Common myeloid progenitor, CD34-positive (primary cell): ENCODE measurements around the gene GSDME.

Experiments
- CTCF ChIA-PET: fragments of 350-600 bp; sonication (Branson Sonifier 250); formaldehyde crosslinking; loops from one replicate; lab custom pipeline; 2021; ENCODE audit warnings: antibody characterized with exemption; lab: Charles Lee
- POLR2A ChIA-PET: fragments of 350-600 bp; sonication (Branson Sonifier 250); formaldehyde crosslinking; loops from one replicate; lab custom pipeline; 2021; ENCODE audit warnings: antibody characterized with exemption; lab: Charles Lee
- DNase-seq, 3 donors: peaks; one replicate each; pipeline versions ENCODE4 v3.0.0 to v3.0.0-alpha.2; 2013
- H3K27ac ChIP-seq, 2 experiments: 1 replicate in 1 of 2; 2 replicates in 1 of 2; pipeline ENCODE4 v1.7.0; 2013; ENCODE audit warnings: inconsistent platforms in 2 of 2, low read length in 2 of 2, mild to moderate bottlenecking in 2 of 2, low read depth in 1 of 2, moderate library complexity in 1 of 2; ENCODE audit not compliant: severe bottlenecking in 2 of 2, insufficient read depth in 1 of 2, poor library complexity in 1 of 2
- H3K27me3 ChIP-seq, 5 experiments: replicated peaks in 2 of 5; 1 replicate in 3 of 5; 2 replicates in 2 of 5; pipeline versions ENCODE4 v1.6.1 to v1.7.0; 2013; ENCODE audit warnings: low read length in 4 of 5, mild to moderate bottlenecking in 2 of 5, moderate library complexity in 2 of 5, inconsistent platforms in 1 of 5; ENCODE audit not compliant: insufficient read depth in 5 of 5, control insufficient read depth in 4 of 5
- H3K36me3 ChIP-seq, 4 experiments: 1 replicate in 2 of 4; 2 replicates in 2 of 4; pipeline versions ENCODE4 v1.6.1 to v1.7.0; 2013; ENCODE audit warnings: low read length in 3 of 4, control low read depth in 1 of 4, mild to moderate bottlenecking in 1 of 4; ENCODE audit not compliant: control insufficient read depth in 4 of 4, insufficient read depth in 4 of 4
- H3K4me1 ChIP-seq, 4 experiments: 1 replicate in 3 of 4; 2 replicates in 1 of 4; pipeline versions ENCODE4 v1.6.1 to v1.7.1; 2013; ENCODE audit warnings: low read length in 3 of 4, mild to moderate bottlenecking in 3 of 4, control low read depth in 1 of 4, inconsistent platforms in 1 of 4, moderate library complexity in 1 of 4; ENCODE audit not compliant: control insufficient read depth in 4 of 4, insufficient read depth in 4 of 4; ENCODE audit errors: control extremely low read depth in 1 of 4
- H3K4me3 ChIP-seq, 7 experiments: 1 replicate in 4 of 7; 2 replicates in 3 of 7; pipeline versions ENCODE4 v1.5.1 to v1.7.0; 2013; ENCODE audit warnings: mild to moderate bottlenecking in 7 of 7, low read length in 6 of 7, moderate library complexity in 6 of 7, inconsistent platforms in 2 of 7, low read depth in 2 of 7, control low read depth in 1 of 7; ENCODE audit not compliant: insufficient read depth in 4 of 7, control insufficient read depth in 1 of 7; ENCODE audit errors: extremely low read depth in 1 of 7
- H3K9me3 ChIP-seq, 5 experiments: 1 replicate in 4 of 5; 2 replicates in 1 of 5; pipeline versions ENCODE4 v1.6.1 to v1.7.1; 2013; ENCODE audit warnings: low read length in 4 of 5, mild to moderate bottlenecking in 2 of 5, inconsistent platforms in 1 of 5, low read depth in 1 of 5, moderate library complexity in 1 of 5; ENCODE audit not compliant: control insufficient read depth in 4 of 5, insufficient read depth in 2 of 5; ENCODE audit errors: control extremely low read depth in 1 of 5
- whole genome bisulfite sequencing: methylation state at CpG from one replicate; pipeline ENCODE4 v1.1.5; 2013; ENCODE audit not compliant: insufficient coverage; 5-methylcytosine and 5-hydroxymethylcytosine counted together

The GSDME gene

GRCh38 chr7:24718977-24719491 is 38.2 kb downstream of the GSDME start:
- ChIA-PET CTCF (interaction anchor here (1.2 to 1.9 kb wide), 3 partner anchors 11 to 18 kb away, joined by 4 to 5 read pairs (median 4); no protein-coding TSS in a partner anchor), POLR2A (no interaction called here)
- Histone ChIP-seq H3K27ac (no peak overlapping the region), H3K9me3 (no peaks in the 10 kb centered on the region), H3K27me3 (peaks cover 0 to 19% (median 5%) of the 10 kb centered on the region in 5 experiments), H3K36me3 (no peaks in the 10 kb centered on the region), H3K4me3 (no peak overlapping the region), H3K4me1 (peaks cover 0 to 6% (median 3%) of the 10 kb centered on the region in 4 experiments)
- 60% methylated on average over 12 of the region's 13 CpGs for WGBS
- DNase-seq: peak in 2 of 3 donors; percentile 28 to 57

- H3K4me1 ChIP-seq: peaks cover 0 to 6% (median 3%) of the 10 kb centered on the region in 4 experiments
- peaks cover 0 to 25% (median 8%) of the 10 kb centered on the region in 5 experiments for H3K27me3 ChIP-seq
- DNase-seq: no peak
- no peaks in the 10 kb centered on the region for H3K9me3 ChIP-seq
- H3K4me3 ChIP-seq: no peak overlapping the region
- CTCF ChIA-PET: interaction anchor here (1.2 to 1.9 kb wide), 4 partner anchors 10 to 17 kb away, joined by 4 to 5 read pairs (median 4); no protein-coding TSS in a partner anchor
- POLR2A ChIA-PET: no interaction called here
- no peak overlapping the region for H3K27ac ChIP-seq
- WGBS: 83% methylated on average over 2 of the region's 5 CpGs
- no peaks in the 10 kb centered on the region for H3K36me3 ChIP-seq
These were observed 38.8 kb downstream of the GSDME start for GRCh38 chr7:24718431-24718831.

GRCh38 chr7:24717694-24718320 is 39.5 kb downstream of the GSDME start:
- WGBS: 65% methylated on average over 4 of the region's 7 CpGs
- Histone ChIP-seq H3K36me3 (no peaks in the 10 kb centered on the region), H3K27me3 (peaks cover 0 to 31% (median 8%) of the 10 kb centered on the region in 5 experiments), H3K4me3 (no peak overlapping the region), H3K4me1 (peaks cover 0 to 6% (median 3%) of the 10 kb centered on the region in 4 experiments), H3K9me3 (no peaks in the 10 kb centered on the region), H3K27ac (no peak overlapping the region)
- POLR2A ChIA-PET: no interaction called here
- CTCF ChIA-PET: interaction anchor here (1.2 to 1.9 kb wide), 4 partner anchors 10 to 17 kb away, joined by 4 to 5 read pairs (median 4); no protein-coding TSS in a partner anchor
- DNase-seq: no peak

GRCh38 chr7:24717247-24717622 is 40.0 kb downstream of the GSDME start:
- DNase-seq: no peak
- ChIA-PET POLR2A (no interaction called here), CTCF (interaction anchor here (1.6 kb wide), 1 partner anchor 11 kb away, joined by 4 read pairs; no protein-coding TSS in a partner anchor)
- H3K4me3 ChIP-seq: no peak overlapping the region
- H3K9me3 ChIP-seq: no peaks in the 10 kb centered on the region
- H3K36me3 ChIP-seq: no peaks in the 10 kb centered on the region
- H3K4me1 ChIP-seq: peaks cover 0 to 6% (median 3%) of the 10 kb centered on the region in 4 experiments
- H3K27ac ChIP-seq: no peak overlapping the region
- WGBS: 94% methylated on average over 12 of the region's 14 CpGs
- peaks cover 0 to 33% (median 10%) of the 10 kb centered on the region in 5 experiments for H3K27me3 ChIP-seq

GRCh38 chr7:24716480-24717246 is 40.6 kb downstream of the GSDME start:
- Histone ChIP-seq H3K4me1 (peaks cover 0 to 6% (median 3%) of the 10 kb centered on the region in 4 experiments), H3K27ac (no peak overlapping the region), H3K9me3 (no peaks in the 10 kb centered on the region), H3K27me3 (peaks cover 0 to 37% (median 10%) of the 10 kb centered on the region in 5 experiments), H3K36me3 (no peaks in the 10 kb centered on the region), H3K4me3 (no peak overlapping the region)
- ChIA-PET CTCF (interaction anchor here (1.0 to 1.2 kb wide), 4 partner anchors 10 to 23 kb away, joined by 3 to 5 read pairs (median 4); no protein-coding TSS in a partner anchor), POLR2A (no interaction called here)
- WGBS: 95% methylated on average over 8 of the region's 9 CpGs
- DNase-seq: no peak

- no peaks in the 10 kb centered on the region for H3K36me3 ChIP-seq
- peaks cover 0 to 43% (median 10%) of the 10 kb centered on the region in 5 experiments for H3K27me3 ChIP-seq
- H3K4me1 ChIP-seq: peaks cover 0 to 6% (median 3%) of the 10 kb centered on the region in 4 experiments
- 70% methylated on average over 14 of the region's 16 CpGs for WGBS
- no peaks in the 10 kb centered on the region for H3K9me3 ChIP-seq
- H3K4me3 ChIP-seq: no peak overlapping the region
- ChIA-PET POLR2A (no interaction called here), CTCF (interaction anchor here (0.7 to 1.2 kb wide), 6 partner anchors 9 to 355 kb away, joined by 3 to 5 read pairs (median 4); no protein-coding TSS in a partner anchor)
- peak; percentile 30 to 70 (median 64) for DNase-seq
- H3K27ac ChIP-seq: no peak overlapping the region
These were observed 41.4 kb downstream of the GSDME start for GRCh38 chr7:24715661-24716479.
